Nephron (organoid): Measurements from ENCODE around the gene PCDHGB1.
"Not testable (repeated sequence)": the region's sequence is repeated elsewhere in the genome, so short reads cannot be mapped to it uniquely, and the experiment has no call there.

Experiments used
- H3K27ac Mint-ChIP-seq, 3 experiments: 2 replicates each; pipeline ENCODE4 v1.8.0; 2020; ENCODE audit warnings: mixed read lengths in 3 of 3, mild to moderate bottlenecking in 2 of 3, moderate library complexity in 1 of 3
- H3K27me3 Mint-ChIP-seq: 2 replicates; pipeline ENCODE4 v1.8.0; 2021; ENCODE audit warnings: low read depth, mild to moderate bottlenecking, moderate library complexity, mixed read lengths
- H3K36me3 Mint-ChIP-seq: 2 replicates; pipeline ENCODE4 v1.8.0; 2020; ENCODE audit warnings: low read depth, mixed read lengths
- H3K4me1 Mint-ChIP-seq: 2 replicates; pipeline ENCODE4 v1.8.0; 2020; ENCODE audit warnings: mixed read lengths
- H3K4me3 Mint-ChIP-seq, 3 experiments: 2 replicates each; pipeline ENCODE4 v1.8.0; 2020; ENCODE audit warnings: mild to moderate bottlenecking in 3 of 3, mixed read lengths in 3 of 3, moderate library complexity in 2 of 3
- H3K9me3 Mint-ChIP-seq: 2 replicates; pipeline ENCODE4 v1.8.0; 2020; ENCODE audit warnings: mixed read lengths
- CTCF ChIP-seq, 3 experiments: fragments of 200-600 bp; sonication (generic); IDR thresholded peaks; one replicate each; pipeline ENCODE4 v1.5.0; 2021; ENCODE audit warnings: antibody characterized with exemption in 3 of 3; ENCODE audit not compliant: unreplicated experiment in 3 of 3

Gene PCDHGB1

GRCh38 chr5:141373673-141374317, 23.9 kb downstream of the PCDHGB1 start, which contains the start of gene PCDHGA6:
TSS of gene PCDHGA6 (plus strand) at chr5:141373891. CDS start at chr5:141374084, 193 bp downstream.
- H3K27ac Mint-ChIP-seq, result no peak within 1 kb of the TSS
- H3K4me1 Mint-ChIP-seq, result no peaks in the 10 kb centered on the region
- no peak for TF ChIP-seq CTCF (IDR thresholded peaks at IDR 0.05; ENCODE audit: unreplicated experiment in 3 of 3)
- no peaks in the 10 kb centered on the region for H3K27me3 Mint-ChIP-seq
- H3K36me3 Mint-ChIP-seq, result peaks cover 38% of the 10 kb centered on the region
- no peak within 1 kb of the TSS for H3K4me3 Mint-ChIP-seq
- peaks cover 63% of the 10 kb centered on the region for H3K9me3 Mint-ChIP-seq

- Mint-ChIP-seq H3K27ac (no peak overlapping the region), H3K9me3 (peaks cover 63% of the 10 kb centered on the region), H3K4me3 (no peak overlapping the region), H3K27me3 (no peaks in the 10 kb centered on the region), H3K36me3 (peaks cover 36% of the 10 kb centered on the region), H3K4me1 (no peaks in the 10 kb centered on the region)
- TF ChIP-seq CTCF (IDR thresholded peaks at IDR 0.05; ENCODE audit: unreplicated experiment in 3 of 3), result no peak
These were observed 24.7 kb downstream of the PCDHGB1 start for GRCh38 chr5:141374627-141375026.

- not testable (repeated sequence) for H3K4me3 Mint-ChIP-seq, H3K27me3 Mint-ChIP-seq, H3K27ac Mint-ChIP-seq, H3K4me1 Mint-ChIP-seq
- H3K36me3 Mint-ChIP-seq, result peaks cover 30% of the 10 kb centered on the region
- peaks cover 62% of the 10 kb centered on the region for H3K9me3 Mint-ChIP-seq
These were observed 25.7 kb downstream of the PCDHGB1 start for GRCh38 chr5:141375444-141376155.

- Mint-ChIP-seq H3K4me1 (no peaks in the 10 kb centered on the region), H3K9me3 (peaks cover 71% of the 10 kb centered on the region), H3K4me3 (no peak within 1 kb of the TSS), H3K27me3 (no peaks in the 10 kb centered on the region), H3K36me3 (peaks cover 7% of the 10 kb centered on the region), H3K27ac (no peak within 1 kb of the TSS)
- TF ChIP-seq CTCF (IDR thresholded peaks at IDR 0.05; ENCODE audit: unreplicated experiment in 3 of 3), result no peak
These were observed 32.8 kb downstream of the PCDHGB1 start, which contains the start of gene PCDHGA7 for GRCh38 chr5:141382469-141383294. TSS of gene PCDHGA7 (plus strand) at chr5:141382742. CDS start at chr5:141382900, 158 bp downstream.

GRCh38 chr5:141383345-141383744, 33.4 kb downstream of the PCDHGB1 start:
- no peak overlapping the region for H3K27ac Mint-ChIP-seq
- H3K36me3 Mint-ChIP-seq, result peaks cover 9% of the 10 kb centered on the region
- no peaks in the 10 kb centered on the region for H3K27me3 Mint-ChIP-seq
- H3K4me1 Mint-ChIP-seq, result no peaks in the 10 kb centered on the region
- no peak overlapping the region for H3K4me3 Mint-ChIP-seq
- TF ChIP-seq CTCF (IDR thresholded peaks at IDR 0.05; ENCODE audit: unreplicated experiment in 3 of 3), result no peak
- H3K9me3 Mint-ChIP-seq, result peaks cover 73% of the 10 kb centered on the region
